Hepatocyte (in vitro differentiated cells): ENCODE data around the gene CALU. TPM values are rescaled to one million over a fixed set of nuclear protein-coding genes. Genes with fewer than 3 reads are reported as not detected.

Experiments used
- DNase-seq: peaks from one replicate; pipeline ENCODE4 v3.0.0-alpha.2; 2016; ENCODE audit warnings: low spot score
- H2AFZ ChIP-seq: fragments of 200-600 bp; sonication (generic); 2 replicates; pipeline ENCODE4 v1.6.0; 2016; ENCODE audit warnings: antibody characterized with exemption, mild to moderate bottlenecking
- H3K27ac ChIP-seq: fragments of 200-600 bp; sonication (generic); 2 replicates; pipeline ENCODE4 v1.5.1; 2016; ENCODE audit warnings: mild to moderate bottlenecking
- H3K27me3 ChIP-seq: fragments of 200-600 bp; sonication (generic); 2 replicates; pipeline ENCODE4 v1.6.1; 2016
- H3K36me3 ChIP-seq: fragments of 200-600 bp; sonication (generic); replicated peaks from 2 replicates; pipeline ENCODE4 v1.5.1; 2016; ENCODE audit warnings: low read depth; ENCODE audit not compliant: insufficient read depth
- H3K4me1 ChIP-seq: fragments of 200-600 bp; sonication (generic); 2 replicates; pipeline ENCODE4 v1.5.1; 2016; ENCODE audit warnings: mild to moderate bottlenecking, moderate library complexity; ENCODE audit not compliant: insufficient read depth
- H3K4me2 ChIP-seq: fragments of 200-600 bp; sonication (generic); 2 replicates; pipeline ENCODE4 v1.6.0; 2016
- H3K4me3 ChIP-seq: fragments of 200-600 bp; sonication (generic); 2 replicates; pipeline ENCODE4 v1.5.1; 2016; ENCODE audit warnings: mild to moderate bottlenecking
- H3K79me2 ChIP-seq: fragments of 200-600 bp; sonication (generic); 2 replicates; pipeline ENCODE4 v1.6.0; 2017; ENCODE audit warnings: mild to moderate bottlenecking
- H3K9me2 ChIP-seq: fragments of 200-600 bp; sonication (generic); replicated peaks from 2 replicates; pipeline ENCODE4 v1.6.0; 2017; ENCODE audit warnings: mild to moderate bottlenecking; ENCODE audit not compliant: insufficient read depth
- H3K9me3 ChIP-seq: fragments of 200-600 bp; sonication (generic); 2 replicates; pipeline ENCODE4 v1.5.1; 2016; ENCODE audit warnings: low read depth, mild to moderate bottlenecking
- H4K20me1 ChIP-seq: fragments of 200-600 bp; sonication (generic); 2 replicates; pipeline ENCODE4 v1.6.0; 2016; ENCODE audit warnings: mild to moderate bottlenecking; ENCODE audit not compliant: insufficient read depth, poor library complexity, severe bottlenecking
- EZH2 ChIP-seq: fragments of 200-600 bp; sonication (generic); IDR thresholded peaks from 2 replicates; pipeline ENCODE4 v1.6.1; 2016; ENCODE audit warnings: antibody characterized with exemption, mild to moderate bottlenecking, borderline replicate concordance
- EZH2phosphoT487 ChIP-seq: fragments of 200-600 bp; sonication (generic); IDR thresholded peaks from one replicate; pipeline ENCODE4 v1.6.1; 2018; ENCODE audit warnings: antibody characterized with exemption, mild to moderate bottlenecking, low read depth, moderate library complexity; ENCODE audit not compliant: unreplicated experiment, severe bottlenecking
- WGBS: methylation state at CpG from one replicate; pipeline ENCODE4 v1.1.6; 2016; ENCODE audit warnings: low lambda C conversion rate; ENCODE audit errors: missing lambda C conversion rate; 5-methylcytosine and 5-hydroxymethylcytosine counted together
- polyA plus RNA-seq: library from polyadenylated mRNA; unstranded; fragments of >200 nt; fragmentation: Nextera tagmentation; extraction: Ambion mirVana; gene quantifications from 2 replicates; pipeline ENCODE4 v1.2.1, GENCODE V29; 2016
- total RNA-seq: library from RNA; depleted of rRNA; stranded (reverse); fragments of >200 nt; gene quantifications from 2 replicates; pipeline ENCODE4 v1.2.3, GENCODE V29; 2014
- TF ChIP-seq, protein P1 (sequence below): fragments of 200-600 bp; sonication (generic); IDR thresholded peaks from 2 replicates; pipeline ENCODE4 v1.5.1; 2016; ENCODE audit warnings: antibody characterized with exemption, mild to moderate bottlenecking; ENCODE audit not compliant: poor library complexity

Gene CALU
- total and polyA plus RNA-seq, 2 experiments from 2014 or later, result 248 to 291 TPM

DNA sequence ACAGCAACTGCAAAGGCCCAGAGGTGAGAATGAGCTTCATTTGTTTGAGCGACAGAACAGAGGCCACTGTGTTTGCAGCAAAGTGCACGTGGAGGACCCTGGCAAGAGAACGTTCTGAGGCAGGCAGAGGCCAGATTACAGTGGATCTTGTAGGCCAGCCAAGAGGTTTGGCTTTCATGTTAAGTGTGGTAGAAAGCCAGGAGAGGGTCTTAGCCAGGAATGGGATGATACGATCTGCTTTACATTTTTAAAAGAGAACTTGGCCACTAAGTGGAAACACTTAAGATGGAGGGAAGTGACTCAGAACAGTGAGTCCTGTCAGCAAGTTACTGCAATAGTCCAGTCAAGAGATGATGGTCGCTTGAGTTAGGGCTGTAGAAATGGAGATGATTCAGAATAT is 57.2 kb downstream of the CALU start:
- Histone ChIP-seq H3K9me2 (no peaks in the 10 kb centered on the region), H3K27me3 (peaks cover 4% of the 10 kb centered on the region), H3K4me1 (peaks cover 7% of the 10 kb centered on the region), H4K20me1 (no peaks in the 10 kb centered on the region), H3K4me2 (no peak overlapping the region), H3K27ac (no peak overlapping the region), H3K79me2 (no peaks in the 10 kb centered on the region), H3K36me3 (no peaks in the 10 kb centered on the region), H3K9me3 (no peaks in the 10 kb centered on the region), H2AFZ (no peak overlapping the region), H3K4me3 (no peak overlapping the region)
- no peak for TF ChIP-seq EZH2
- 91% methylated on average over 5 of the region's 5 CpGs for WGBS
- DNase-seq, result no peak

DNA sequence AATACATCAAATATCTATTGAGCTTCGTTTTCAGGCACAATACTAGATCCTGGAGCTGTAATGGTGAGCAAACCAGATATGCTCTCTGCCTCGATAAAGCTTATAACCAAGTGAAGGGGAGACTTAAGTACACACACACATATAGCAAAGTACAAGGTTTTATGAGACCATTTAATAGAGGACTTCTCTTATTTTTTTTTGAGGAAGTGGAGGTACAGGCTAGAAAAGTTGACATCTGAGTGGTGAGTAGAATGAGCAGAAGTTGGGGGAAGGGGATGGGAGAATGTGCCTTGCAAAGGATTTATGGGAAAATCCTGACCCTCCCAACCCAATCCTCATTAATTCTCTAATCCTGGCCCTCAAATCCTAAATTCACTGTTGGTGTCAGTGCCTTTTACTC is 60.3 kb downstream of the CALU start:
- no peaks in the 10 kb centered on the region for H3K27me3 ChIP-seq
- 85% methylated on average over 2 of the region's 2 CpGs for WGBS
- TF ChIP-seq EZH2phosphoT487, result no peak
- TF ChIP-seq, protein P1, sequence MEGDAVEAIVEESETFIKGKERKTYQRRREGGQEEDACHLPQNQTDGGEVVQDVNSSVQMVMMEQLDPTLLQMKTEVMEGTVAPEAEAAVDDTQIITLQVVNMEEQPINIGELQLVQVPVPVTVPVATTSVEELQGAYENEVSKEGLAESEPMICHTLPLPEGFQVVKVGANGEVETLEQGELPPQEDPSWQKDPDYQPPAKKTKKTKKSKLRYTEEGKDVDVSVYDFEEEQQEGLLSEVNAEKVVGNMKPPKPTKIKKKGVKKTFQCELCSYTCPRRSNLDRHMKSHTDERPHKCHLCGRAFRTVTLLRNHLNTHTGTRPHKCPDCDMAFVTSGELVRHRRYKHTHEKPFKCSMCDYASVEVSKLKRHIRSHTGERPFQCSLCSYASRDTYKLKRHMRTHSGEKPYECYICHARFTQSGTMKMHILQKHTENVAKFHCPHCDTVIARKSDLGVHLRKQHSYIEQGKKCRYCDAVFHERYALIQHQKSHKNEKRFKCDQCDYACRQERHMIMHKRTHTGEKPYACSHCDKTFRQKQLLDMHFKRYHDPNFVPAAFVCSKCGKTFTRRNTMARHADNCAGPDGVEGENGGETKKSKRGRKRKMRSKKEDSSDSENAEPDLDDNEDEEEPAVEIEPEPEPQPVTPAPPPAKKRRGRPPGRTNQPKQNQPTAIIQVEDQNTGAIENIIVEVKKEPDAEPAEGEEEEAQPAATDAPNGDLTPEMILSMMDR, result no peak
- no peak for TF ChIP-seq EZH2

DNA sequence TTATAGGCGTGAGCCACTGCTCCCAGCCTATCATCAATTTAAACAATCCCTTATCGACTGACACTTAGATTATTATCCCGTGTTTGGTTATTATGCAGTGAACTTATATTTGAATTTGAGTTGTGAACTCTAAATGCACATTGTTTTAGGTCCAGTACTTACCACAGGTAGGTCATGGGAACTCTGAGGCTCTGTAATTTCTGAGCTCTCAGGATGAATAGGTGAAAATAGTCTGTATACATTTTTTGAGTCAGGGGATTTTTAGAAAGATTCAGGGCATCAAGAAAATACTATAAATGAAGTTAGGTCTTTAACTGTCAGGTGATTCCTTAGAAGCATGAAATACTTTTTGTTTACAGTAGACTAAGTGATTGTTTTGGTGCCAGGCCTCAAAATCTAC is 61.4 kb downstream of the CALU start:
- Histone ChIP-seq H4K20me1 (no peaks in the 10 kb centered on the region), H3K27me3 (no peaks in the 10 kb centered on the region), H3K79me2 (no peaks in the 10 kb centered on the region), H3K36me3 (no peaks in the 10 kb centered on the region), H3K27ac (no peak overlapping the region), H3K4me1 (no peaks in the 10 kb centered on the region), H3K4me2 (no peak overlapping the region), H3K9me3 (no peaks in the 10 kb centered on the region), H2AFZ (no peak overlapping the region), H3K9me2 (no peaks in the 10 kb centered on the region), H3K4me3 (no peak overlapping the region)
- TF ChIP-seq EZH2phosphoT487 (no peak), EZH2 (no peak)
- TF ChIP-seq, protein P1, result no peak
- WGBS, result 94% methylated on average over 3 of the region's 3 CpGs
- no peak for DNase-seq

More for the DNA sequence above, 60.3 kb downstream of the CALU start:
- Histone ChIP-seq H3K9me2 (no peaks in the 10 kb centered on the region), H4K20me1 (no peaks in the 10 kb centered on the region), H3K4me2 (no peak overlapping the region), H3K9me3 (no peaks in the 10 kb centered on the region), H3K27ac (no peak overlapping the region), H3K79me2 (no peaks in the 10 kb centered on the region), H3K4me3 (no peak overlapping the region), H3K36me3 (no peaks in the 10 kb centered on the region), H3K4me1 (no peaks in the 10 kb centered on the region), H2AFZ (no peak overlapping the region)
- DNase-seq, result no peak

DNA sequence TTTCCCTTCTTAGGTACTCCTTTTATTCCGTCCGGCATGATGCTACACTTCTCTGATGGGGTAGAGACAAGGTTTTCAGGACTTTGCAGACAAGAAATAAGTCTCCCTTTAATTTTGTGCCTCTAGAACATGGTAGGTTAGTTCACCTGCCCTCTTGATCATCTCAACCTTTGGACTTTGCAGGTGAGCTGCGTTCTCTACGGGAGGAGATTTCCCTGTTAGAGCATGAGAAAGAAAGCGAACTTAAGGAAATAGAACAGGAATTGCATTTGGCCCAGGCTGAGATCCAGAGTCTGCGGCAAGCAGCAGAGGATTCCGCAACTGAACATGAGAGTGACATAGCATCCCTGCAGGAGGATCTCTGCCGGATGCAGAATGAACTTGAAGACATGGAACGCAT is 61.8 kb downstream of the CALU start:
- DNase-seq, result peak; percentile 20
- no peaks in the 10 kb centered on the region for H3K27me3 ChIP-seq

More for the DNA sequence above, 61.8 kb downstream of the CALU start:
- Histone ChIP-seq H3K4me2 (no peak overlapping the region), H2AFZ (no peak overlapping the region), H3K4me3 (no peak overlapping the region), H3K27ac (no peak overlapping the region), H3K36me3 (no peaks in the 10 kb centered on the region), H4K20me1 (no peaks in the 10 kb centered on the region), H3K79me2 (no peaks in the 10 kb centered on the region), H3K9me3 (no peaks in the 10 kb centered on the region), H3K9me2 (no peaks in the 10 kb centered on the region), H3K4me1 (no peaks in the 10 kb centered on the region)
- no peak for TF ChIP-seq EZH2phosphoT487
- no peak for TF ChIP-seq EZH2
- TF ChIP-seq, protein P1, result no peak
- 88% methylated on average over 9 of the region's 9 CpGs for WGBS
